Fibroblast of lung (primary cell): ENCODE measurements around the gene PPP2R2D. TPM values are rescaled to one million over a fixed set of nuclear protein-coding genes. Genes with fewer than 3 reads are reported as not detected.

ENCODE experiments used
- DNase-seq, 2 donors: peaks; one replicate each; pipeline versions ENCODE4 v3.0.0 to v3.0.0-alpha.2; 2010; ENCODE audit warnings: low read depth in 2 of 2
- H2AFZ ChIP-seq: 2 replicates; pipeline ENCODE4 v1.5.1; 2012; ENCODE audit warnings: low read length, control low read depth, inconsistent platforms
- H3K27ac ChIP-seq: 2 replicates; pipeline ENCODE4 v1.5.1; 2011; ENCODE audit warnings: low read length, control low read depth; ENCODE audit not compliant: insufficient read depth
- H3K27me3 ChIP-seq: 2 replicates; pipeline ENCODE4 v1.5.1; 2011; ENCODE audit warnings: mild to moderate bottlenecking, low read length; ENCODE audit not compliant: control insufficient read depth, insufficient read depth
- H3K36me3 ChIP-seq: 2 replicates; pipeline ENCODE4 v1.5.1; 2011; ENCODE audit warnings: low read length; ENCODE audit not compliant: control insufficient read depth, insufficient read depth
- H3K4me1 ChIP-seq: 2 replicates; pipeline ENCODE4 v1.5.1; 2011; ENCODE audit warnings: low read length; ENCODE audit not compliant: control insufficient read depth, insufficient read depth; ENCODE audit errors: extremely low read depth
- H3K4me2 ChIP-seq: 2 replicates; pipeline ENCODE4 v1.5.1; 2011; ENCODE audit warnings: low read length, control low read depth; ENCODE audit not compliant: insufficient read depth; ENCODE audit errors: extremely low read depth
- H3K4me3 ChIP-seq, 4 experiments: fragments of 200-600 bp in 1 of 4; sonication (generic) in 1 of 4; replicated peaks in 1 of 4; 2 replicates each; pipeline ENCODE4 v1.5.1; 2011 to 2016; ENCODE audit warnings: low read length in 4 of 4, low read depth in 3 of 4, mild to moderate bottlenecking in 3 of 4, control low read depth in 2 of 4, inconsistent platforms in 1 of 4, mixed read lengths in 1 of 4; ENCODE audit not compliant: insufficient read depth in 1 of 4; ENCODE audit errors: control extremely low read depth in 1 of 4
- H3K79me2 ChIP-seq: 2 replicates; pipeline ENCODE4 v1.5.1; 2012; ENCODE audit warnings: mild to moderate bottlenecking, low read length, inconsistent platforms; ENCODE audit not compliant: control insufficient read depth, insufficient read depth
- H3K9ac ChIP-seq: 2 replicates; pipeline ENCODE4 v1.5.1; 2011; ENCODE audit warnings: mild to moderate bottlenecking, low read length, control low read depth; ENCODE audit not compliant: insufficient read depth
- H3K9me3 ChIP-seq: 2 replicates; pipeline ENCODE4 v1.5.1; 2012; ENCODE audit warnings: low read depth, low read length; ENCODE audit not compliant: control insufficient read depth, insufficient read depth
- H4K20me1 ChIP-seq: 2 replicates; pipeline ENCODE4 v1.5.1; 2011; ENCODE audit warnings: low read length; ENCODE audit not compliant: control insufficient read depth, insufficient read depth; ENCODE audit errors: extremely low read depth
- CTCF ChIP-seq, 2 donors: IDR thresholded peaks in 1 of 2; conservative IDR thresholded peaks in 1 of 2; 1 replicate in 1 of 2; 2 replicates in 1 of 2; pipeline ENCODE4 v1.5.1; 2011 to 2012; ENCODE audit warnings: low read length in 2 of 2, control low read depth in 1 of 2, inconsistent platforms in 1 of 2, low read depth in 1 of 2, mild to moderate bottlenecking in 1 of 2
- EZH2 ChIP-seq: IDR thresholded peaks from 2 replicates; pipeline ENCODE4 v1.5.1; 2012; ENCODE audit warnings: low read length, control low read depth, mild to moderate bottlenecking; ENCODE audit errors: missing control alignments
- polyA plus RNA-seq, 2 donors: library from polyadenylated mRNA; depleted of rRNA in 1 of 2; stranded (reverse) in 1 of 2; unstranded in 1 of 2; fragments of >200 nt; gene quantifications; 2 replicates each; pipeline ENCODE4 v1.2.1, GENCODE V29; 2011 to 2012; ENCODE audit warnings: missing spikeins in 1 of 2
- total RNA-seq: library from RNA; depleted of rRNA; stranded (reverse); fragments of >200 nt; gene quantifications from 2 replicates; pipeline ENCODE4 v1.2.1, GENCODE V29; 2014

The PPP2R2D gene
- total and polyA plus RNA-seq, 2 donors (not counting 1 experiment from before 2014, with no cell fraction given), result 23.3 to 25.4 TPM

GRCh38 chr10:131889755-131890154 is 11.1 kb upstream of the PPP2R2D start:
- Histone ChIP-seq H3K4me3 (no peak overlapping the region), H2AFZ (no peak overlapping the region), H4K20me1 (no peaks in the 10 kb centered on the region), H3K36me3 (no peaks in the 10 kb centered on the region), H3K9ac (no peak overlapping the region), H3K4me2 (no peak overlapping the region), H3K27ac (no peak overlapping the region), H3K27me3 (peaks cover 12% of the 10 kb centered on the region), H3K4me1 (no peaks in the 10 kb centered on the region), H3K79me2 (no peaks in the 10 kb centered on the region), H3K9me3 (no peaks in the 10 kb centered on the region)
- TF ChIP-seq CTCF (conservative IDR thresholded peaks at IDR 0.05 in 1 of 2, IDR thresholded peaks at IDR 0.05 in 1 of 2; ENCODE audit: low read depth in 1 of 2, low read length in 2 of 2) (no peak), EZH2 (no peak)
- DNase-seq, result no peak

- no peak overlapping the region for H3K4me3 ChIP-seq
- no peak for DNase-seq
- H3K36me3 ChIP-seq, result no peaks in the 10 kb centered on the region
- no peak overlapping the region for H3K4me2 ChIP-seq
- TF ChIP-seq CTCF (conservative IDR thresholded peaks at IDR 0.05 in 1 of 2, IDR thresholded peaks at IDR 0.05 in 1 of 2; ENCODE audit: low read depth in 1 of 2, low read length in 2 of 2) (no peak), EZH2 (no peak)
- no peaks in the 10 kb centered on the region for H3K4me1 ChIP-seq
- H3K79me2 ChIP-seq, result no peaks in the 10 kb centered on the region
- no peaks in the 10 kb centered on the region for H3K9me3 ChIP-seq
- H3K27me3 ChIP-seq, result peaks cover 12% of the 10 kb centered on the region
- no peaks in the 10 kb centered on the region for H4K20me1 ChIP-seq
- H3K9ac ChIP-seq, result no peak overlapping the region
- H2AFZ ChIP-seq, result no peak overlapping the region
- H3K27ac ChIP-seq, result no peak overlapping the region
These were observed 10.3 kb upstream of the PPP2R2D start for GRCh38 chr10:131890276-131891195.

DNA sequence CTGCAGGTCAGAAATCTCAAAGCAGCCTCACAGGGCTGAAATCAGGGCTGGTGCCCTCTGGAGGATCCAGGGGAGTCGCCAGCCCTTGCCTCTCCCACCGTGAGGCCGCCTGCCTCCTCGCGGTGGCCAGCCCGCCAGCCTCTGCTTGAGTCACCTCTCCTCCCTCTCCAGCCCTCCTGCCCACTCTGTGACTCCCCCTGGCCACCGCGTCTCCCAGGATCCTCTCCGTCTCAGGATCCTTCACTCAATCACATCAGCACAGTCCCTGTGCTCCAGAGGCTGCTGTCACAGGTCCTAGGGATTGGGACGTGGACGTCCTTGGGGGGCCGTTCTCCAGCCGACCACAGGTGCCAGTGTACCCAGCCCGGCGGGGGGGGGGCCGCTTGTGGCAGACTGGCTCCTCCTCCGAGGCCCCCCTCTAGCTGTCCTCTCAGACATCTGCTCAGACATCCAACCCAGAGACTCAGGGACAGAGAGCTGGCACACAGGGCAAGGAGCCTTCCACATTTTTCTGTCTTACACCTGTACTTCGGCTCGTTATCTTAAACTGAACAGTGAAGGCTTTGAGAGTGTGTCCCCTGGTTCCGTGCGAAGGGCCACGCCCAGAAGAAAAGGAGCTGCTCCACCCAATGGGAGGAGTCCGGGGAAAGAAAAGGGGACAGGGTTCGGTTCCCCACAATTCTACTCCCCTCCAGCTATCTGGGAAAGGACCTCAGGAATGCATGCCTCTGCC is 9.4 kb upstream of the PPP2R2D start:
- Histone ChIP-seq H3K27ac (no peak overlapping the region), H2AFZ (no peak overlapping the region), H3K27me3 (peaks cover 12% of the 10 kb centered on the region)

More for the DNA sequence above, 9.4 kb upstream of the PPP2R2D start:
- Histone ChIP-seq H3K4me1 (no peaks in the 10 kb centered on the region), H3K79me2 (no peaks in the 10 kb centered on the region), H3K9ac (no peak overlapping the region), H3K4me2 (no peak overlapping the region), H3K9me3 (no peaks in the 10 kb centered on the region), H3K4me3 (no peak overlapping the region), H3K36me3 (no peaks in the 10 kb centered on the region), H4K20me1 (no peaks in the 10 kb centered on the region)
- TF ChIP-seq CTCF (conservative IDR thresholded peaks at IDR 0.05 in 1 of 2, IDR thresholded peaks at IDR 0.05 in 1 of 2; ENCODE audit: low read depth in 1 of 2, low read length in 2 of 2), result no peak
- no peak for TF ChIP-seq EZH2
- no peak for DNase-seq
